ENCODE results near the gene PSKH1. TPM values are rescaled to one million over a fixed set of nuclear protein-coding genes. Genes with fewer than 3 reads are reported as not detected.
A peak's percentile ranks its signal among the peaks of the same experiment; 100 is the strongest.

The PSKH1 gene
- total RNA-seq, 5 donors from 2014 or later (not counting 1 experiment from before 2014, with no cell fraction given), result 14.8 to 31.4 (median 28.1) TPM

DNA sequence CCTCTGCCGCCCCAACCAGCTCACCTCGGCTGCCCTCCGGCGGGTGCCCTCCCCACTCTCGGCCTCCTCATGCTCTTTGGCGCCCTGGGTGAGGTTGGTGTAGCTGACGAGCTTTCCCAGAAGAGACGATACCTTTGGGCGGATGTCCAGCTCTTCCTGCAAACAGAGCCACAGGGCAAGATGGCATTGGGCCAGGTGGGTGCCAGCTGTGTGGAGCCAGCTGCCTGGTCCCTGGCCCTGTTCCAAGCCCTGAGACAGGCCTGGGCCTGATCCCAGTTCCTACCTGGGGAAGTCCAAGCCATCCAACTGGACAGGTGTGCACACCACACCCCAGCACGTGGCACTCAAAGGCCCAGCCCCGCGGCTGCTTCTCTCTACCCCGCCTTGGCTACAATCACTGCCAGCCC lies 68.5 kb downstream of the PSKH1 start:
- H3K36me3 Mint-ChIP-seq, result peaks cover 18% of the 10 kb centered on the region
- DNase-seq (no peak), ATAC-seq (replicated peaks in 1 of 4) (no peak)
- no peaks in the 10 kb centered on the region for H3K9me3 Mint-ChIP-seq
- peaks cover 0 to 4% of the 10 kb centered on the region in 2 experiments for H3K4me1 ChIP-seq (ENCODE audit: control insufficient read depth in 1 of 2, extremely low read depth in 1 of 2, insufficient read depth in 2 of 2, low read length in 2 of 2)
- H3K36me3 ChIP-seq (ENCODE audit: control insufficient read depth in 2 of 2, extremely low read depth in 1 of 2, insufficient read depth in 1 of 2, low read length in 1 of 2), result peaks cover 10 to 39% of the 10 kb centered on the region in 2 donors
- H3K27me3 ChIP-seq (replicated peaks in 1 of 2; ENCODE audit: control insufficient read depth in 2 of 2, extremely low read depth in 1 of 2, insufficient read depth in 2 of 2, low read length in 1 of 2), result no peaks in the 10 kb centered on the region
- ChIA-PET POLR2A (no interaction called here), CTCF (interaction anchor here in 1 of 2 donors (0.5 kb wide), 1 partner anchor 123 kb away, joined by 6 read pairs; no protein-coding TSS in a partner anchor)
- peaks cover 2 to 15% (median 4%) of the 10 kb centered on the region in 3 donors for H3K4me1 Mint-ChIP-seq
- no peak overlapping the region for H3K27ac Mint-ChIP-seq
- no peak overlapping the region for H3K27ac ChIP-seq (ENCODE audit: low read length)
- no peak overlapping the region for H3K4me3 Mint-ChIP-seq
- H3K27me3 Mint-ChIP-seq, result no peaks in the 10 kb centered on the region
- no peak overlapping the region for H3K4me3 ChIP-seq (ENCODE audit: control insufficient read depth in 1 of 2, extremely low read depth in 1 of 2, low read length in 1 of 2)
- WGBS (ENCODE audit: insufficient coverage), result 98% methylated on average over 8 of the region's 13 CpGs
- no peaks in the 10 kb centered on the region for H3K9me3 ChIP-seq

DNA sequence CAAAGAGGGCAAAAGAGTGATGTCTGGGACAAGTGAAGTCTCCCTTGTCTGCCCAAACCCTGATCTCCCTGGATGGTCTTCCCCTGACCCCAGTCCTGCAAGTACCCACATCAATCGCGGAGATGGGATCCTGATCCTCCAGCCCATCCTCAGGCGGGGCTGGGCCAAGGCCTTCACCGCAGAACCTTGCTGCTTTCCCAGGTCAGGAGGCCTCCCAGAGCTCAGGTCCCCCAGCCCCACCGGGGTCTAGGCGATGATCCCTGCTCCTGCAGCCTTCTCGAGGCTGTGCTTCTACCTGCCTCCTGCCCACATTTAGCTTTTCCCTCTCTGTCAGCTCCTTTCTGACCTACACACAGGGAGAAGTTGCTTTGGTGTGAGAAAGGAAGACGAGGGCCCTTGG lies 69.1 kb downstream of the PSKH1 start:
- Histone ChIP-seq H3K27ac (ENCODE audit: low read length) (no peak overlapping the region), H3K27me3 (replicated peaks in 1 of 2; ENCODE audit: control insufficient read depth in 2 of 2, extremely low read depth in 1 of 2, insufficient read depth in 2 of 2, low read length in 1 of 2) (no peaks in the 10 kb centered on the region), H3K36me3 (ENCODE audit: control insufficient read depth in 2 of 2, extremely low read depth in 1 of 2, insufficient read depth in 1 of 2, low read length in 1 of 2) (peaks cover 10 to 39% of the 10 kb centered on the region in 2 donors), H3K4me3 (ENCODE audit: control insufficient read depth in 1 of 2, extremely low read depth in 1 of 2, low read length in 1 of 2) (no peak overlapping the region), H3K9me3 (no peaks in the 10 kb centered on the region), H3K4me1 (ENCODE audit: control insufficient read depth in 1 of 2, extremely low read depth in 1 of 2, insufficient read depth in 2 of 2, low read length in 2 of 2) (peaks cover 3 to 10% of the 10 kb centered on the region in 2 experiments)
- DNase-seq (no peak), ATAC-seq (replicated peaks in 1 of 4) (no peak)
- Mint-ChIP-seq H3K36me3 (peaks cover 18% of the 10 kb centered on the region), H3K4me1 (peaks cover 8 to 21% (median 10%) of the 10 kb centered on the region in 3 donors), H3K9me3 (no peaks in the 10 kb centered on the region), H3K4me3 (no peak overlapping the region), H3K27ac (no peak overlapping the region), H3K27me3 (no peaks in the 10 kb centered on the region)
- POLR2A ChIA-PET, result no interaction called here
- CTCF ChIA-PET, result interaction anchor here in 1 of 2 donors (0.5 kb wide), 1 partner anchor 123 kb away, joined by 6 read pairs; no protein-coding TSS in a partner anchor
- 87% methylated on average over 5 of the region's 8 CpGs for WGBS (ENCODE audit: insufficient coverage)

DNA sequence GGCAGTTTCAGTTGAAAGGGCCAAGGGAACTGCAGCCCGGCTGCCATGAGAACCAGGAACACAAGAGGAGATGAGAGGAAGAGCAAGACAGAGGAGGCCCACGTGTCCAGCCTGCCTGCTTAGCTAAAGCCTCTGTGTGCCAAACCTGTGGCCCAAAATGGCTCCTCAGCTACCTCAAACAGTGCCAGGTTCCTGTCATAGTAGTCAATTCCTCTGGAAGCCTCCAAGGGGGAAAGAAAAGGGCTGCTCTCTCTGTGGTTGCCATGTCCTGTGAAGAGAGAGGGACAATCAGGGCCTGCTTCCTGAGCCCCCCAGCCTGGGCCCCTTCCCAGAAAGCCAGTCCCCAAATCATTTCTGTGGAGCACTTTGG lies 70.2 kb downstream of the PSKH1 start:
- POLR2A ChIA-PET, result no interaction called here

DNA sequence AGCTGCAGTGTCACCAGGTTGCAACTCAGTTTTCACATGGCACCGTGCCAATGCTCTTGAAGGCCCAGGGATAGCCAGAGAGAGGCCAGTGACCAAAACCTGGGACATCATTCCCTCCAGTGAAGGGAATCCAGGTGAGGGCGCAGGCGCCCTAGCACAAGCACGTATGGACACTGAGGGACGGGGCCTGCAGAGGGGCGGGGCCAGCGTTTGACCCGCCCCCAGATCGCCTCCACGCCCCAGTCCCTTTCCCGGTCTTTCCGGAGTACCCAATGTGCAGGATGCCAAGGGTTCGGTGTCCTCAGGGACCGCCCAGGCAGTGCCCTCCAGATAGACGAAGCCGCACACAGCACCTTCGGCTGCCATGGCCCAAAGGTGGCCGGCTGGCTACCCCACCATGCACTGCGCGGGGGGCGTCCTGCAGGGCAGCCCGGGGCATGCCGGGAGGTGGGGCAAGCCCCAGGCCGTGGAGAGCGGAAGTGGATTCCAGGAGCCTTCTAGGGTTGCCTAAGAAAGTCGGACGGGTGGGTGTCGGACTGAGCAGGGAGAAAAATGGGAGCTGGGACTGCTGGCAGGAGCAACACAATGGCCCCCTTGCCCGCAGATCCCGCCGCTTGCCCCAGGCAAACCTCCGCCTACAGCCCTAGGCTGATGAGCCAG lies 70.7 kb downstream of the PSKH1 start:
- ChIA-PET CTCF (interaction anchor here in 1 of 2 donors (0.7 kb wide), 1 partner anchor 320 kb away, joined by 3 read pairs; no protein-coding TSS in a partner anchor), POLR2A (no interaction called here)
- H3K9me3 ChIP-seq, result no peaks in the 10 kb centered on the region
- H3K4me3 Mint-ChIP-seq, result no peak overlapping the region
- H3K36me3 Mint-ChIP-seq, result peaks cover 15% of the 10 kb centered on the region
- 95% methylated on average over 32 of the region's 32 CpGs for WGBS (ENCODE audit: insufficient coverage)
- no peak for ATAC-seq (replicated peaks in 1 of 4)
- peaks cover 15 to 29% (median 17%) of the 10 kb centered on the region in 3 donors for H3K4me1 Mint-ChIP-seq
- no peaks in the 10 kb centered on the region for H3K9me3 Mint-ChIP-seq
- H3K4me1 ChIP-seq (ENCODE audit: control insufficient read depth in 1 of 2, extremely low read depth in 1 of 2, insufficient read depth in 2 of 2, low read length in 2 of 2), result peaks cover 7 to 19% of the 10 kb centered on the region in 2 experiments
- peaks cover 10 to 33% of the 10 kb centered on the region in 2 donors for H3K36me3 ChIP-seq (ENCODE audit: control insufficient read depth in 2 of 2, extremely low read depth in 1 of 2, insufficient read depth in 1 of 2, low read length in 1 of 2)
- no peaks in the 10 kb centered on the region for H3K27me3 ChIP-seq (replicated peaks in 1 of 2; ENCODE audit: control insufficient read depth in 2 of 2, extremely low read depth in 1 of 2, insufficient read depth in 2 of 2, low read length in 1 of 2)
- H3K27me3 Mint-ChIP-seq, result no peaks in the 10 kb centered on the region
- H3K27ac Mint-ChIP-seq, result no peak overlapping the region
- H3K4me3 ChIP-seq (ENCODE audit: control insufficient read depth in 1 of 2, extremely low read depth in 1 of 2, low read length in 1 of 2), result no peak overlapping the region
- H3K27ac ChIP-seq (ENCODE audit: low read length), result no peak overlapping the region
- no peak for DNase-seq

More for the DNA sequence above, 70.2 kb downstream of the PSKH1 start:
- no peaks in the 10 kb centered on the region for H3K9me3 ChIP-seq
- no peak overlapping the region for H3K27ac ChIP-seq (ENCODE audit: low read length)
- Mint-ChIP-seq H3K4me1 (peaks cover 15 to 29% (median 17%) of the 10 kb centered on the region in 3 donors), H3K4me3 (no peak overlapping the region), H3K9me3 (no peaks in the 10 kb centered on the region), H3K27ac (no peak overlapping the region), H3K27me3 (no peaks in the 10 kb centered on the region), H3K36me3 (peaks cover 16% of the 10 kb centered on the region)
- WGBS (ENCODE audit: insufficient coverage), result 100% methylated on average over 1 of the region's 2 CpGs
- no peak overlapping the region for H3K4me3 ChIP-seq (ENCODE audit: control insufficient read depth in 1 of 2, extremely low read depth in 1 of 2, low read length in 1 of 2)
- CTCF ChIA-PET, result no interaction called here
- DNase-seq (no peak), ATAC-seq (replicated peaks in 1 of 4) (no peak)
- peaks cover 6 to 18% of the 10 kb centered on the region in 2 experiments for H3K4me1 ChIP-seq (ENCODE audit: control insufficient read depth in 1 of 2, extremely low read depth in 1 of 2, insufficient read depth in 2 of 2, low read length in 2 of 2)
- H3K36me3 ChIP-seq (ENCODE audit: control insufficient read depth in 2 of 2, extremely low read depth in 1 of 2, insufficient read depth in 1 of 2, low read length in 1 of 2), result peaks cover 10 to 37% of the 10 kb centered on the region in 2 donors
- no peaks in the 10 kb centered on the region for H3K27me3 ChIP-seq (replicated peaks in 1 of 2; ENCODE audit: control insufficient read depth in 2 of 2, extremely low read depth in 1 of 2, insufficient read depth in 2 of 2, low read length in 1 of 2)

DNA sequence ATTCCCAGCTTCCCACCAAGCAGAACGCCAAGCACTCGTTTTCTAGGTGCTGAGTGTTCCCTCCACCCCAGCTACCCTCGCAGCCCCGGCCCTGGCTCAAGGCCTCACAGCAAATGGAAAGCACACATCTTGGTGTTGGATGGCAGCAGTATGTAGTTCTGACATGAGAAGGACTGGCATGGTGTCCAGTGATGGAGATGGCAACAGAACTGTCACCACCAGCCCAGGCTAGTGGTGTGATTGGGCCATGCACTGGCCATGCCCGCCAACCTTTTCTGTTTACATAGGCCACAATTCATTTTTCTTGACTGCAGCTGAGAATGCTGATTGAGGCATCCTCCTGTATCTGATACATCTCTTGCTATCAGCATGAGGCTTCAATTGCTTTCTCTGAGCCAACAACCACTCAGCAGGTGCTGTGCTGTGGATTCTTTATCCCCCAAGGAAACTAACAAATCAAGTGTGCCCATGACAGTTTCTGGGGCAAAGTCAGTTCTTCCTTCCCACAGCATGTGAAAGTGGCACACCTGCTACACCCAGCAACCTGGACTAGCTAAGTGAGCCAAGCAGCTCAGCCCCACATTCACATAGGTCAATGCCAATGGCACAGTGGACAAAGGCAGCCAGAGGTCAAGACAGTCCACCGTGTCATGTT lies 71.5 kb downstream of the PSKH1 start:
- H3K9me3 Mint-ChIP-seq, result no peaks in the 10 kb centered on the region
- H3K27me3 Mint-ChIP-seq, result no peaks in the 10 kb centered on the region
- ATAC-seq (replicated peaks in 1 of 4) (no peak), DNase-seq (no peak)
- peaks cover 15% of the 10 kb centered on the region for H3K36me3 Mint-ChIP-seq
- no peaks in the 10 kb centered on the region for H3K9me3 ChIP-seq
- no peak overlapping the region for H3K4me3 ChIP-seq (ENCODE audit: control insufficient read depth in 1 of 2, extremely low read depth in 1 of 2, low read length in 1 of 2)
- H3K27ac ChIP-seq (ENCODE audit: low read length), result no peak overlapping the region
- H3K27me3 ChIP-seq (replicated peaks in 1 of 2; ENCODE audit: control insufficient read depth in 2 of 2, extremely low read depth in 1 of 2, insufficient read depth in 2 of 2, low read length in 1 of 2), result no peaks in the 10 kb centered on the region
- no peak overlapping the region for H3K27ac Mint-ChIP-seq
- peaks cover 18 to 36% (median 21%) of the 10 kb centered on the region in 3 donors for H3K4me1 Mint-ChIP-seq
- WGBS (ENCODE audit: insufficient coverage), result 87% methylated on average over 2 of the region's 6 CpGs
- peaks cover 10 to 27% of the 10 kb centered on the region in 2 experiments for H3K4me1 ChIP-seq (ENCODE audit: control insufficient read depth in 1 of 2, extremely low read depth in 1 of 2, insufficient read depth in 2 of 2, low read length in 2 of 2)
- ChIA-PET CTCF (interaction anchor here in 1 of 2 donors (0.7 kb wide), 1 partner anchor 320 kb away, joined by 3 read pairs; no protein-coding TSS in a partner anchor), POLR2A (no interaction called here)
- peaks cover 7 to 26% of the 10 kb centered on the region in 2 donors for H3K36me3 ChIP-seq (ENCODE audit: control insufficient read depth in 2 of 2, extremely low read depth in 1 of 2, insufficient read depth in 1 of 2, low read length in 1 of 2)
- no peak overlapping the region for H3K4me3 Mint-ChIP-seq

DNA sequence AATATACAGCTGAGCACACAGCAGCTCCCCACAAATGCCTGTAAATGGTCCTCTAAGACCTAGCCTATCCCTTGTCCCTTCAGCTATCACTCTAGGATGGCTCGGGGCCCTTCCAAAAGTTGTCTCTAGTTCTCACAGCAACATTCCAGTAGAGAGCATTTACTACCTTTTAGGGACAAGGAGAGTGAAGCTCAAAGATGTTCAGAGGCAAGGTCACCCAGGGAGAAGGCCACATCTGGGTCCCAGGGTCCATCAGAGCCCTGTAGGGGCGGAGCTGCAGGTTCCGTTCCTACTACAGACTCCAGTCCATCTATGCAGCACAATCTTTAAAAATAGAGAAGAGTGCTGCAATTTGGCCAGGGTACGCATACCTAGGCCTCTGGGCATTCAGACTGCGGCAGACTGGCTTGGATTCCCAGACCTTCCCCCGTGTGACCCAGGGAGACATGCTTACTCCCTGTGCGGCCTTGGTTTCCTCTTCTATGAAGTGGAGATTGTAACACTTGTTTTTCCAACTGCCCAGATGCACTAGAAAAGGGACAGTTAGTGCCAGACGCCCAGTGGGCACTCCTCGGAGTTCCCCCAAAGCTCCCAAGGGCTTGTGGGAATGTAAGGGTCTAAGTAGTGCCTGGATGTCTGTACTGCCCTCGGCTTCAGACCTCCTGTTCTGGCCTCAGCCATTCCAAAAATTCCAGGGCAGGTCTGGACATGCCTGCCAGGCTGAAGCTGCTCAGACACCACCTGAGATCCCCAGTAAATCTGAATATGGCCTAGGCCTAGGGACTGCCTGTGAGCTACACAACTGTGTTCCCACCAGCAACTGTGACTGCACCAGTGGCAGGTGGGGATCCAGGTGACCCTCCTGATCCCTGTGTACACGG lies 72.9 kb downstream of the PSKH1 start:
- H3K36me3 ChIP-seq (ENCODE audit: control insufficient read depth in 2 of 2, extremely low read depth in 1 of 2, insufficient read depth in 1 of 2, low read length in 1 of 2), result peaks cover 0 to 16% of the 10 kb centered on the region in 2 donors
- no peak for ATAC-seq (replicated peaks in 1 of 4)
- Mint-ChIP-seq H3K4me1 (peaks cover 21 to 36% (median 23%) of the 10 kb centered on the region in 3 donors), H3K27ac (no peak overlapping the region), H3K36me3 (peaks cover 9% of the 10 kb centered on the region), H3K4me3 (peak overlapping the region in 2 of 3 donors; percentile 85 to 98), H3K9me3 (no peaks in the 10 kb centered on the region), H3K27me3 (no peaks in the 10 kb centered on the region)
- DNase-seq, result no peak
- ChIA-PET POLR2A (interaction anchor here in 1 of 2 donors (0.6 kb wide), 2 partner anchors 18 to 29 kb away, joined by 3 read pairs; no protein-coding TSS in a partner anchor), CTCF (interaction anchor here (0.5 to 0.6 kb wide), 3 partner anchors 28 to 87 kb away, joined by 4 to 6 read pairs (median 4); no protein-coding TSS in a partner anchor)
- H3K9me3 ChIP-seq, result no peaks in the 10 kb centered on the region
- no peaks in the 10 kb centered on the region for H3K27me3 ChIP-seq (replicated peaks in 1 of 2; ENCODE audit: control insufficient read depth in 2 of 2, extremely low read depth in 1 of 2, insufficient read depth in 2 of 2, low read length in 1 of 2)
- no peak overlapping the region for H3K27ac ChIP-seq (ENCODE audit: low read length)
- H3K4me1 ChIP-seq (ENCODE audit: control insufficient read depth in 1 of 2, extremely low read depth in 1 of 2, insufficient read depth in 2 of 2, low read length in 2 of 2), result peaks cover 10 to 28% of the 10 kb centered on the region in 2 experiments
- WGBS (ENCODE audit: insufficient coverage), result 98% methylated on average over 10 of the region's 11 CpGs
- H3K4me3 ChIP-seq (ENCODE audit: control insufficient read depth in 1 of 2, extremely low read depth in 1 of 2, low read length in 1 of 2), result no peak overlapping the region

All from T-cell (primary cell).